OCI-LY7 (cell line): ENCODE data around the gene SPECC1. TPM values are rescaled to one million over a fixed set of nuclear protein-coding genes. Genes with fewer than 3 reads are reported as not detected.

Experiments used
- BruUV-seq: library from RNA; stranded (reverse); fragments of 400-500 nt; replicated peaks from 2 replicates; lab custom pipeline; 2021; lab: Mats Ljungman, UMichigan
- CTCF ChIA-PET: fragments of 300-600 bp; sonication (Branson Sonifier 250); formaldehyde crosslinking; loops from one replicate; lab custom pipeline; 2022; ENCODE audit warnings: antibody characterized with exemption; ENCODE audit not compliant: unreplicated experiment; lab: Charles Lee
- POLR2A ChIA-PET: fragments of 300-600 bp; sonication (Branson Sonifier 250); formaldehyde crosslinking; loops from one replicate; lab custom pipeline; 2022; ENCODE audit warnings: antibody characterized with exemption; lab: Charles Lee
- DNase-seq: peaks from one replicate; pipeline ENCODE4 v3.0.0-alpha.2; 2015; ENCODE audit warnings: low spot score
- H2AFZ ChIP-seq: fragments of 200-600 bp; sonication (generic), shearing (Covaris generic); 2 replicates; pipeline ENCODE4 v1.6.1; 2014; ENCODE audit warnings: mild to moderate bottlenecking, antibody characterized with exemption, low read length, moderate library complexity
- H3K27ac ChIP-seq: fragments of 200-600 bp; sonication (generic); 2 replicates; pipeline ENCODE4 v1.5.1; 2014; ENCODE audit warnings: mixed run types, low read depth, mild to moderate bottlenecking, moderate library complexity, low read length, inconsistent platforms; ENCODE audit not compliant: poor library complexity, severe bottlenecking
- H3K36me3 ChIP-seq: fragments of 200-600 bp; sonication (generic); 2 replicates; pipeline ENCODE4 v1.6.1; 2014; ENCODE audit warnings: mild to moderate bottlenecking, antibody characterized with exemption, low read length, moderate library complexity, mixed read lengths; ENCODE audit not compliant: insufficient read depth
- H3K4me1 ChIP-seq: fragments of 200-600 bp; sonication (generic); 2 replicates; pipeline ENCODE4 v1.5.1; 2014; ENCODE audit warnings: mild to moderate bottlenecking, low read length; ENCODE audit not compliant: insufficient read depth, poor library complexity, severe bottlenecking
- H3K4me2 ChIP-seq: fragments of 200-600 bp; sonication (generic); 2 replicates; pipeline ENCODE4 v1.6.1; 2014; ENCODE audit warnings: mild to moderate bottlenecking, low read length
- H3K4me3 ChIP-seq: fragments of 200-600 bp; sonication (generic); 2 replicates; pipeline ENCODE4 v1.5.1; 2014; ENCODE audit warnings: mild to moderate bottlenecking, low read depth, low read length; ENCODE audit not compliant: poor library complexity, severe bottlenecking
- H3K79me2 ChIP-seq: fragments of 200-600 bp; sonication (generic); 2 replicates; pipeline ENCODE4 v1.6.1; 2016; ENCODE audit warnings: low read depth, mild to moderate bottlenecking, low read length, moderate library complexity, mixed read lengths; ENCODE audit not compliant: insufficient read depth
- H3K9me2 ChIP-seq: fragments of 200-600 bp; sonication (generic); 2 replicates; pipeline ENCODE4 v1.6.1; 2016; ENCODE audit warnings: mild to moderate bottlenecking, low read length, mixed read lengths; ENCODE audit not compliant: insufficient read depth
- H3K9me3 ChIP-seq: fragments of 200-600 bp; sonication (generic); 2 replicates; pipeline ENCODE4 v1.6.1; 2014; ENCODE audit warnings: mild to moderate bottlenecking, mixed run types, low read length, mixed read lengths
- H4K20me1 ChIP-seq: fragments of 200-600 bp; sonication (generic); 2 replicates; pipeline ENCODE4 v1.6.1; 2014; ENCODE audit warnings: mild to moderate bottlenecking, antibody characterized with exemption, low read length, moderate library complexity, mixed read lengths; ENCODE audit not compliant: insufficient read depth
- CTCF ChIP-seq: fragments of 200-600 bp; sonication (generic); conservative IDR thresholded peaks from 2 replicates; pipeline ENCODE4 v1.5.1; 2014; ENCODE audit warnings: mild to moderate bottlenecking, antibody characterized with exemption, low read length, moderate library complexity, mixed read lengths
- EZH2phosphoT487 ChIP-seq: fragments of 200-600 bp; sonication (generic); IDR thresholded peaks from 2 replicates; pipeline ENCODE4 v1.6.1; 2018; ENCODE audit warnings: low read depth, borderline replicate concordance, mild to moderate bottlenecking, mixed run types, antibody characterized with exemption, low read length, moderate library complexity, mixed read lengths
- intact Hi-C: fragments of 100-400 bp; cut with micrococcal nuclease; formaldehyde crosslinking; loops from one replicate; pipeline ENCODE4 v1.10.0; 2022; ENCODE audit not compliant: unreplicated experiment
- total RNA-seq, 2 experiments: library from RNA; depleted of rRNA in 1 of 2; stranded (reverse); fragments of >200 nt in 1 of 2; shearing (Covaris generic) in 1 of 2; gene quantifications; 2 replicates each; pipeline ENCODE4 v1.2.3, GENCODE V29; 2014 to 2022

The SPECC1 gene
- total RNA-seq, 2 experiments from 2014 or later = 0.47 to 2.8 TPM

- H3K9me3 ChIP-seq = no peaks in the 10 kb centered on the region
- ChIA-PET CTCF (no interaction called here), POLR2A (no interaction called here)
- H3K4me1 ChIP-seq = no peaks in the 10 kb centered on the region
- no peak overlapping the region for H3K27ac ChIP-seq
- H2AFZ ChIP-seq = no peak overlapping the region
- H3K36me3 ChIP-seq = no peaks in the 10 kb centered on the region
- H3K9me2 ChIP-seq = no peaks in the 10 kb centered on the region
- no peak overlapping the region for H3K4me2 ChIP-seq
- no peak for DNase-seq
- H3K4me3 ChIP-seq = no peak overlapping the region
- no peaks in the 10 kb centered on the region for H4K20me1 ChIP-seq
- no peak for TF ChIP-seq EZH2phosphoT487
- TF ChIP-seq CTCF = no peak
- BruUV-seq = no TSS peak
- intact Hi-C loops = no loop called here
- no peaks in the 10 kb centered on the region for H3K79me2 ChIP-seq
Observed at GRCh38 chr17:20206591-20206990, 197.4 kb downstream of the SPECC1 start.

GRCh38 chr17:20207262-20207985, 198.3 kb downstream of the SPECC1 start:
- no peaks in the 10 kb centered on the region for H3K9me3 ChIP-seq
- intact Hi-C loops = no loop called here
- POLR2A ChIA-PET = interaction anchor here (0.6 kb wide), 1 partner anchor 13 kb away, joined by 4 read pairs; no protein-coding TSS in a partner anchor
- H3K4me3 ChIP-seq = no peak overlapping the region
- no peaks in the 10 kb centered on the region for H3K36me3 ChIP-seq
- no peaks in the 10 kb centered on the region for H3K79me2 ChIP-seq
- CTCF ChIA-PET = no interaction called here
- no peaks in the 10 kb centered on the region for H3K9me2 ChIP-seq
- no peak for DNase-seq
- H3K4me2 ChIP-seq = no peak overlapping the region
- TF ChIP-seq CTCF (no peak), EZH2phosphoT487 (no peak)
- no peak overlapping the region for H2AFZ ChIP-seq
- no TSS peak for BruUV-seq
- no peaks in the 10 kb centered on the region for H4K20me1 ChIP-seq
- H3K27ac ChIP-seq = no peak overlapping the region
- H3K4me1 ChIP-seq = no peaks in the 10 kb centered on the region

- CTCF ChIA-PET = no interaction called here
- H3K79me2 ChIP-seq = no peaks in the 10 kb centered on the region
Observed at GRCh38 chr17:20208717-20209116, 199.6 kb downstream of the SPECC1 start.

More at GRCh38 chr17:20208717-20209116, 199.6 kb downstream of the SPECC1 start:
- no peaks in the 10 kb centered on the region for H3K4me1 ChIP-seq
- no peaks in the 10 kb centered on the region for H3K9me3 ChIP-seq
- TF ChIP-seq CTCF (no peak), EZH2phosphoT487 (no peak)
- no peak for DNase-seq
- BruUV-seq = no TSS peak
- H3K4me2 ChIP-seq = no peak overlapping the region
- H3K36me3 ChIP-seq = no peaks in the 10 kb centered on the region
- no peak overlapping the region for H3K27ac ChIP-seq
- intact Hi-C loops = no loop called here
- H4K20me1 ChIP-seq = no peaks in the 10 kb centered on the region
- no peaks in the 10 kb centered on the region for H3K9me2 ChIP-seq
- POLR2A ChIA-PET = interaction anchor here (0.7 kb wide), 1 partner anchor 21 kb away, joined by 3 read pairs; no protein-coding TSS in a partner anchor
- H3K4me3 ChIP-seq = no peak overlapping the region
- H2AFZ ChIP-seq = no peak overlapping the region
